Progenitor cell of endocrine pancreas (in vitro differentiated cells): ENCODE data around the gene ATP10A. TPM values are rescaled to one million over a fixed set of nuclear protein-coding genes. Genes with fewer than 3 reads are reported as not detected.
"Not testable (repeated sequence)": the region's sequence is repeated elsewhere in the genome, so short reads cannot be mapped to it uniquely, and the experiment has no call there.

Experiments used
- DNase-seq: peaks from one replicate; pipeline ENCODE4 v3.0.0; 2021; ENCODE audit warnings: low spot score; ENCODE audit not compliant: unreplicated experiment
- H3K27ac Mint-ChIP-seq: 2 replicates; pipeline ENCODE4 v1.8.0; 2021; ENCODE audit warnings: mild to moderate bottlenecking, moderate library complexity, mixed read lengths
- H3K27me3 Mint-ChIP-seq: 2 replicates; pipeline ENCODE4 v1.8.0; 2021; ENCODE audit warnings: mixed read lengths
- H3K36me3 Mint-ChIP-seq: 2 replicates; pipeline ENCODE4 v1.8.0; 2022; ENCODE audit warnings: mixed read lengths; ENCODE audit not compliant: insufficient read depth
- H3K4me1 Mint-ChIP-seq: 2 replicates; pipeline ENCODE4 v1.8.0; 2021; ENCODE audit warnings: low read depth, mixed read lengths
- H3K4me3 Mint-ChIP-seq: 2 replicates; pipeline ENCODE4 v1.8.0; 2021; ENCODE audit warnings: low read depth, mild to moderate bottlenecking, moderate library complexity, mixed read lengths
- H3K9me3 Mint-ChIP-seq: 2 replicates; pipeline ENCODE4 v1.8.0; 2021; ENCODE audit warnings: low read depth, mixed read lengths
- CTCF ChIP-seq: fragments of 200-600 bp; sonication (generic); IDR thresholded peaks from one replicate; pipeline ENCODE4 v1.5.0; 2021; ENCODE audit warnings: antibody characterized with exemption, mild to moderate bottlenecking; ENCODE audit not compliant: unreplicated experiment
- total RNA-seq: library from RNA; stranded (reverse); gene quantifications from 2 replicates; pipeline ENCODE4 v1.2.1, GENCODE V29; 2021

ATP10A gene
- total RNA-seq, 1 donor from 2014 or later, result 0.07 TPM

GRCh38 chr15:25773248-25773647 lies 89.9 kb downstream of the ATP10A start:
- no peak for TF ChIP-seq CTCF
- DNase-seq, result no peak

GRCh38 chr15:25772500-25772899 lies 90.6 kb downstream of the ATP10A start:
- no peaks in the 10 kb centered on the region for H3K9me3 Mint-ChIP-seq
- no peak overlapping the region for H3K4me3 Mint-ChIP-seq
- H3K27me3 Mint-ChIP-seq, result peaks cover 3% of the 10 kb centered on the region

More at GRCh38 chr15:25773248-25773647, 89.9 kb downstream of the ATP10A start:
- H3K27ac Mint-ChIP-seq, result no peak overlapping the region
- no peak overlapping the region for H3K4me3 Mint-ChIP-seq
- no peaks in the 10 kb centered on the region for H3K9me3 Mint-ChIP-seq
- no peaks in the 10 kb centered on the region for H3K36me3 Mint-ChIP-seq
- no peaks in the 10 kb centered on the region for H3K4me1 Mint-ChIP-seq
- peaks cover 3% of the 10 kb centered on the region for H3K27me3 Mint-ChIP-seq

GRCh38 chr15:25771736-25772135 lies 91.4 kb downstream of the ATP10A start:
- not testable (repeated sequence) for H3K27ac Mint-ChIP-seq, H3K4me3 Mint-ChIP-seq, H3K4me1 Mint-ChIP-seq, DNase-seq, H3K36me3 Mint-ChIP-seq, H3K27me3 Mint-ChIP-seq, H3K9me3 Mint-ChIP-seq

More at GRCh38 chr15:25772500-25772899, 90.6 kb downstream of the ATP10A start:
- H3K36me3 Mint-ChIP-seq, result no peaks in the 10 kb centered on the region
- TF ChIP-seq CTCF, result no peak
- no peak overlapping the region for H3K27ac Mint-ChIP-seq
- no peaks in the 10 kb centered on the region for H3K4me1 Mint-ChIP-seq
- no peak for DNase-seq

- no peak for DNase-seq
- Mint-ChIP-seq H3K4me3 (no peak overlapping the region), H3K27me3 (peaks cover 3% of the 10 kb centered on the region), H3K36me3 (no peaks in the 10 kb centered on the region), H3K27ac (no peak overlapping the region), H3K4me1 (no peaks in the 10 kb centered on the region), H3K9me3 (no peaks in the 10 kb centered on the region)
- TF ChIP-seq CTCF, result no peak
Measured at GRCh38 chr15:25771338-25771706, 91.8 kb downstream of the ATP10A start.

GRCh38 chr15:25770618-25771337 lies 92.3 kb downstream of the ATP10A start:
- TF ChIP-seq CTCF, result no peak
- Mint-ChIP-seq H3K4me1 (no peaks in the 10 kb centered on the region), H3K27ac (no peak overlapping the region), H3K27me3 (peaks cover 2% of the 10 kb centered on the region), H3K9me3 (no peaks in the 10 kb centered on the region), H3K36me3 (no peaks in the 10 kb centered on the region), H3K4me3 (no peak overlapping the region)
- no peak for DNase-seq

GRCh38 chr15:25770031-25770430 lies 93.1 kb downstream of the ATP10A start:
- H3K36me3 Mint-ChIP-seq, result no peaks in the 10 kb centered on the region
- no peak overlapping the region for H3K4me3 Mint-ChIP-seq
- H3K27me3 Mint-ChIP-seq, result no peaks in the 10 kb centered on the region
- H3K27ac Mint-ChIP-seq, result no peak overlapping the region
- no peak for TF ChIP-seq CTCF
- DNase-seq, result no peak
- H3K9me3 Mint-ChIP-seq, result no peaks in the 10 kb centered on the region
- H3K4me1 Mint-ChIP-seq, result no peaks in the 10 kb centered on the region
